ENCODE measurements around the gene BRIP1.
"Not testable (repeated sequence)": the region's sequence is repeated elsewhere in the genome, so short reads cannot be mapped to it uniquely, and the experiment has no call there.

BRIP1 gene

DNA sequence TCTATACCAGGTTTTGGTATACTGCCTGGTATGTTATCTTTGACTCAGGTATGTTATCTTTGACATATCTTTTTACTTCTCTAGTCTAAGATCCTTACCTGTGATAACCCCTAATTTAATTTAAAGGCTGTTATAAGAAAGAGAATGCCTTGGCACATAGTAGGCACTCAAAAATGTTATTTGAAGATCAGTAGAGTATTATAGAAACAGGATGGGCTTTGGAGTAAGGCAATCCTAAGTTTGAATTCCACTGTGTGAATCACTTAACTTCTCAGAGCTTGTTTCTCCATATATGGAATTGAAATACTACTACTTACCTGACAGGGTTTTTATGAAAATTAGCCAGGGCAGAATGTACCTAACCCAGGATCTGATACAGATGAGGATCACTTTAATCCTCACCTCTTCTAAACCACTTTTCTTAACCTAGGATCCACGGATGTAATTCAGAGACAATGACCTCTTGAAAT, 1.2 kb downstream of the BRIP1 start:
- no peak for DNase-seq

- DNase-seq, result not testable (repeated sequence)
Observed at GRCh38 chr17:61860397-61860796, 2.9 kb downstream of the BRIP1 start.

DNA sequence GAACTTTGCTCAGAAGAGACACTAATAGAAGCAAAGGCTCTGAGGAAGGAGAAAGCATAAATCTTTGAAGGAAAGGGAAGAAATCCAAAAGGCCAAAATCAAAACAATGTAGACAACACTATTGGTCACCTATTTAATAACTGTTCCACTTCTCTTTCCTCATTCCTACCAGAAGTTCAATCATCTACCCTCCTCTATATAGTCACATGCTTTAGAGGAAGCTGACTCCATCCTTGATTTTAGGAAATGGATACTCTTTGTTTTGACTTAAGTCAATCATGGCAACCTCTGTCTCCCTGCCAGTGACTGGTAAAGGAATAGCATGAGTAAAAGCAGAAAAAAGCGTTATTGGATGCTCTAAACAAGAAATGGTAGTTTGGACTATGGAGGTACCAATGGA, 7.3 kb downstream of the BRIP1 start:
- no peak for DNase-seq

GRCh38 chr17:61852857-61853256, 10.5 kb downstream of the BRIP1 start:
- DNase-seq, result no peak

DNA sequence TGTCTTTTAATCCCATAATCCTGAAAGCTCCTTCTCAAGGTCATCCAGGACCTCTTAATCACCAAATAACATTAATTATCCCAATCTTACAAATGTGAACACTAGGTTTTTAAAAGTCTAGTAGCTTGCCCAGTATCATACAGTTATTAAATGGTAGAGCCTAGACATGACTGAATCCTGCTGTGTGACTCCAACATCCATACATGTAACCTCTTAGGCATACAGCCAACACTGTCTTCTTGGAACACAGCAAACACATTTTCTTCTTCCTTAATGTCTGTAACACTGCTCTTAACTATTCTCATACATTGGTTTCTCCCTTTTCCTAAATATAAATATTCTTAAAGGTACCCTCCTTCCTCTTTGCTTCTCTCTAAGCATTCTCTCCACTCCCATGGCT, 13.7 kb downstream of the BRIP1 start:
- DNase-seq, result no peak

- no peak for DNase-seq
Observed at GRCh38 chr17:61848896-61849295, 14.4 kb downstream of the BRIP1 start.

GRCh38 chr17:61848247-61848646, 15.1 kb downstream of the BRIP1 start:
- DNase-seq, result no peak

DNA sequence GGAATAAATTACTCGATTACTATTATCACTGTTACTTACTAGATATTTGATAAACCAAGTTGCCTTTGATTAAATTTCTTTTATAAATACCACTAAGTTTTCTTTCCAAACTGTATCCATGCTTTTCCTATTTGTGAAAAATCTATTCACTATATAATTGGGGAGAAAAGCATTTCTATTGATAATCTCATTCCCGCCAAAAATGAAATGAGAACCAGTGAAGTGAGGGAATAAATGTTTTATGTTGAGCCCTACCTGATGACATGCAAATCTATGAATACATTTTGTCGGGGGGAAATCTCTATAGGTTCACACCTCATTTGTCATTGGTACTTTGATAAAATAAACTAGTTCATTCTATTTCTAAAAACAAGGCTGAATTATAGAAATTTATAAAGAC, 15.7 kb downstream of the BRIP1 start:
- no peak for DNase-seq

- no peak for DNase-seq
Observed at GRCh38 chr17:61846761-61847375, 16.5 kb downstream of the BRIP1 start.

DNA sequence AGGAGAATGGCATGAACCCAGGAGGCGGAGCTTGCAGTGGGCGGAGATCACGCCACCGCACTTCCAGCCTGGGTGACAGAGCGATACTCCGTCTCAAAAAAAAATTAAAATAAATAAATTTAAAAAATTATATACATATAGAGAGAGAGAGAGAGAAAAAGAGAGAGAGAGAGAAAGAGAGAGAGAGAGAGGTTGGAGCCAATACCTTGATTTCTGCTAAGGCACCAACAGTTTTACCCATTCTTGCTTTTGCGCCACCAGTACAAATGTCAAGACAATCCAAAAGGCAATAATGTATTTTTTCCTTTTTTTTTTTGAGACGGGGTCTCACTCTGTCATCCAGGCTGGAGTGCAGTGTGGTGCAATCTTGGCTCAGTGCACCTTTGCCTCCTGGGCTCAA, 17.2 kb downstream of the BRIP1 start:
- no peak for DNase-seq

GRCh38 chr17:61843435-61843834, 19.9 kb downstream of the BRIP1 start:
- DNase-seq, result no peak

- DNase-seq, result no peak
Observed at GRCh38 chr17:61842899-61843298, 20.4 kb downstream of the BRIP1 start.

- no peak for DNase-seq
Observed at GRCh38 chr17:61839300-61839786, 24.0 kb downstream of the BRIP1 start.

DNA sequence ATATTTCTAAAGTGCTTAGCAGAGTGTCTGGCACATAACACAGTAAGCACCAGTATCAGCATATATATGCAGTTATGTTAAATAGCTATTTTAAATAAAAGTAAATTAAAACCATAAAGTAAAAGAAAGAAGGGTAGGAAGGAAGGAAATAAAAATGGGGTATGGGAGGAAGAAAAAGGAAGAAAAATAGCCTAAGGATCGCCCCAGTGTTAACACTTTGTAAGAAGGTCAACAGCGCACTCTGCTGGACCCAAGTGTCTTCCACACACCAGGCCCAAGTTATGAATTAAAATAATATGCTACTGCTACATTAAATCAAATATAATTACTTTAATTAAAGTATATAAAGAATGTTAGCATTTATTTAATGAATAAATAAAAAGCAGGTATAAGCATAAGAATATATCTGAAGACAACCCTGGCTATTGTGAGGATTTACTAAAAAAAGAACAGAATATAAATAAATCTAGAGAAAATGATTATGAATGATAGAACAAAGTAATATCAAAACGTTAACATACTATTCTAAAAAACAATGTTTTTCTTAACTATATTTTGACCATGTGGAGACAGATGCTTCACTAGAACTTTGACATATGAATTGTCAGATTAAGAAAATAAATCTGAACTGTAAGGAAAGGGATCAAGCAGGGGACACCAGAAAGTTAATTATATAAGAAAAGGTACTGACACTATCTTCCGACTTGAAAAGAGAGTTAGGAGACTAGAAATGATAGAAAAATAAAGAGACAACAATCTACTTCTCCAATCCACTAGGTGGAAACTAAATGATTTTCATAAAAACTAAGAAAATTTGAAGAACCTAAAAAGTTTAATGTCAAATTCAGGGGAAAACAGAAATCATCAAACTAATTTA, 25.9 kb downstream of the BRIP1 start:
- peak in 1 of 2 donors; percentile 4 for DNase-seq

GRCh38 chr17:61836266-61837174, 26.8 kb downstream of the BRIP1 start:
- no peak for DNase-seq

GRCh38 chr17:61835606-61836005, 27.7 kb downstream of the BRIP1 start:
- no peak for DNase-seq

DNA sequence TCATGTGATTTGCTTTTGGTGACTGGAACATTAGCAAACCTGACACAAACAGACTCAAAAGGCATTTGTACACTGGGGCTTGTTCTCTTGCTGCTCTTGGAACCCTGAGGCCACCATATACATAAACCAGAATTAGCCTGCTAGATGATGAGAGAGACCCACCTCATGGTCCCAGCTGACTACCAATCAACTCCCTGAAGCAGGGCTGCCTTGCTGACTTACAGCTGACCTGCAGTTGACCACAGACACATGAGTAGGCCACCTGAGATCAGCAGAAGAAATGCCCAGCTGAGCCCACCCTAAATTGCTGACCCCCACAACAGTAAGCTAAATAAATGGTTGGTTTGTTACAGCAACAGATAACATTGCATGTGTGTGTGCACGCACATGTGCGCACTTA, 28.7 kb downstream of the BRIP1 start:
- no peak for DNase-seq

DNA sequence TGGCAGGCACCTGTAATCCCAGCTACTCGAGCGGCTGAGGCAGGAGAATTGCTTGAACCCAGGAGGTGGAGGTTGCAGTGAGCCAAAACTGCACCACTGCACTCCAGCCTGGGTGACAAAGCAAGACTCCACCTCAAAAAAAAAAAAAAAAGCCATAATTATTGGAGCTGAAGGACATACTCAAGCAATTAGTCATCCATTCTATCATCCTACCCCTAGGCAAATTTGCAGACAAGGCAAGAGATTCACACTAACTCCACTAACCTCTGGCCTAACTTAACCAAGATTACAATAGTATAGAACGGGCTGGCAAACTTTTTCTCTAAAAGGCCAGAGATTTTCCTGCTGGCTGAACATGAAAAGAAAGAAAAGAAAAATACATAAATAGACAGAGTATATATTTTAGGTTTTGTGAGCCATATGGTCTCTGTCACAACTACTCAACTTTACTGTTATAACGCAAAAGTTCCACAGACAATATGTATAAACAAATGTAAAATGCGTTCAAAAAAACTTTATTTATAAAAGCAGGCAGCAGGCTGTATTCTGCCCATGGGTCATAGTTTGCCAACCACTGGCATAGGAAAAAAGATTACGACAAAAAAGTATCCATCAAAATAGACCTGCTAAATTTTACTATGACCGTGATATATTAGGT, 29.7 kb downstream of the BRIP1 start:
- DNase-seq, result no peak

GRCh38 chr17:61832463-61832862, 30.9 kb downstream of the BRIP1 start:
- DNase-seq, result no peak

DNA sequence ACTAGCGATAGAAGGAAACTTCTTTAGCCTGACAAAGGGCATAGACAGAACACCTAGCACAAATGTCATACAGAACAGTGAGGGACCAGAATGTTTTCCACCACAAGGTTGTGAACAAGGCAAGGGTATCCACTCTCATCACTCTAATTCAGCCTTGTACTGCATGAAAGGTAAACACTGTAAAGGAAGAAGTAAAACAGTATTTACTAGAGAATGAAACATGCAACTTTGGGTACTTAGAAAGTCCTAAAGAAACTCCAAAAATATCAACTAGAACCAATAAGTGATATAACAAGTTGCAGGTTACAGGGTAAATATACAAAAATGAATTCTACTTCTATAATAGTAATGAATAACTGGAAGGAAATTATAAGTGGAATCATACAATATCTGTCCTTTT, 32.2 kb downstream of the BRIP1 start:
- DNase-seq, result no peak

- no peak for DNase-seq
Observed at GRCh38 chr17:61828694-61829093, 34.6 kb downstream of the BRIP1 start.

DNA sequence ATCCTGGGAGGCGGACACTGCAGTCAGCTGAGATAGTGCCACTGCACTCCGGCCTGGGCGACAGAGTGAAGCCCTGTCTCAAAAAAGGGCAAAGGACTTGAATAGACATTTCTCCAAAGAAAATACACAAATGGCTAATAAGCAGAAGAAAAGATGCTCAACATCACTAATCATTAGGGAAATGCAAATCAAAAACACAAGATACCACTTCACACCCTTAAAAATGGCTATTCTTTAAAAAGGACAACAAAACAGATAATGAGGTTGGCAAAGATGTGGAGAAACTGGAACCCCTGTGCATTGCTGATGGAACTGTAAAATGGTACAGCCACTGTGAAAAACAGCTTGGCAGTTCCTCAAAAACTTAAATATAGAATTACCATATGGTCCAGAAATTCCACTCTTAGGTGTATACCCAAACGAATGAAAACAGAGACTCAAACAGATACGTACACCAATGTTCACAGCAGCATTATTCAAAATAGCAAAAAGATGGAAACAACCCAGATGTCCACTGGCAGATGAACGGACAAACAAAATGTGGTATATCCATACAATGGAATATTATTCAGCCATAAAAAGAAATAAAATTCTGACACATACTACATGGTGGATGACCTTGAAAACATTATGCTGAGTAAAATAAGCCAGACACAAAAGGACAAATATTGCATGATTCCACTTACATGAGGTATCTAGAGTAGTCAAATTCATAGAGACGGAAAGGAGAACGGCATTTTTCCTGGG, 35.5 kb downstream of the BRIP1 start:
- no peak for DNase-seq
